SK-N-SH treated with all-trans-retinoic acid at 6 μM for 48 hours (cell line): ENCODE data around the gene LRRC2.

Experiments used
- CSDC2 ChIP-seq: fragments of 250-450 bp; sonication (Bioruptor Pico); IDR thresholded peaks from 2 replicates; pipeline ENCODE4 v1.5.0; 2020; ENCODE audit warnings: mild to moderate bottlenecking, moderate library complexity
- CSRNP3 ChIP-seq: fragments of 250-450 bp; sonication (Bioruptor Pico); IDR thresholded peaks from 2 replicates; pipeline ENCODE4 v1.5.1; 2021; ENCODE audit warnings: mild to moderate bottlenecking, moderate library complexity
- ESRRG ChIP-seq: fragments of 250-450 bp; sonication (Bioruptor Pico); IDR thresholded peaks from 2 replicates; pipeline ENCODE4 v1.6.1; 2021; ENCODE audit warnings: mild to moderate bottlenecking
- ISL1 ChIP-seq: fragments of 250-450 bp; sonication (Bioruptor Pico); IDR thresholded peaks from 2 replicates; pipeline ENCODE4 v2.1.2; 2022; ENCODE audit warnings: mild to moderate bottlenecking, moderate library complexity
- OSR1 ChIP-seq: fragments of 250-450 bp; sonication (Bioruptor Pico); IDR thresholded peaks from 2 replicates; pipeline ENCODE4 v1.8.0; 2022; ENCODE audit warnings: moderate library complexity, mild to moderate bottlenecking, inconsistent platforms
- PATZ1 ChIP-seq: fragments of 250-450 bp; sonication (Bioruptor Pico); IDR thresholded peaks from 2 replicates; pipeline ENCODE4 v1.8.0; 2020; ENCODE audit warnings: mild to moderate bottlenecking, moderate library complexity, borderline replicate concordance
- POU6F1 ChIP-seq: fragments of 250-450 bp; sonication (Bioruptor Pico); IDR thresholded peaks from 2 replicates; pipeline ENCODE4 v1.8.0; 2021; ENCODE audit warnings: low read depth, mild to moderate bottlenecking, moderate library complexity, borderline replicate concordance
- PPARA ChIP-seq: fragments of 250-450 bp; sonication (Bioruptor Pico); IDR thresholded peaks from 2 replicates; pipeline ENCODE4 v1.5.0; 2020; ENCODE audit warnings: mild to moderate bottlenecking, borderline replicate concordance
- RARB ChIP-seq: fragments of 250-450 bp; sonication (Bioruptor Pico); IDR thresholded peaks from 2 replicates; pipeline ENCODE4 v1.8.0; 2021; ENCODE audit warnings: mild to moderate bottlenecking, moderate library complexity
- ZC3H10 ChIP-seq: fragments of 250-450 bp; sonication (Bioruptor Pico); IDR thresholded peaks from 2 replicates; pipeline ENCODE4 v1.5.1; 2021; ENCODE audit warnings: mild to moderate bottlenecking, moderate library complexity
- ZFP3 ChIP-seq: fragments of 250-450 bp; sonication (Bioruptor Pico); IDR thresholded peaks from 2 replicates; pipeline ENCODE4 v1.5.0; 2020; ENCODE audit warnings: mild to moderate bottlenecking, moderate library complexity
- ZFP30 ChIP-seq: fragments of 450-650 bp; formaldehyde crosslinking; IDR thresholded peaks from 2 replicates; pipeline ENCODE4 v1.5.0; 2022; ENCODE audit warnings: mild to moderate bottlenecking, moderate library complexity
- ZNF8 ChIP-seq: fragments of 450-650 bp; formaldehyde crosslinking; IDR thresholded peaks from 2 replicates; pipeline ENCODE4 v1.5.0; 2020; ENCODE audit warnings: mild to moderate bottlenecking, moderate library complexity
- TF ChIP-seq, protein P1 (sequence below): fragments of 250-450 bp; sonication (Bioruptor Pico); IDR thresholded peaks from 2 replicates; pipeline ENCODE4 v1.5.0; 2020; ENCODE audit warnings: mild to moderate bottlenecking, moderate library complexity

DNA sequence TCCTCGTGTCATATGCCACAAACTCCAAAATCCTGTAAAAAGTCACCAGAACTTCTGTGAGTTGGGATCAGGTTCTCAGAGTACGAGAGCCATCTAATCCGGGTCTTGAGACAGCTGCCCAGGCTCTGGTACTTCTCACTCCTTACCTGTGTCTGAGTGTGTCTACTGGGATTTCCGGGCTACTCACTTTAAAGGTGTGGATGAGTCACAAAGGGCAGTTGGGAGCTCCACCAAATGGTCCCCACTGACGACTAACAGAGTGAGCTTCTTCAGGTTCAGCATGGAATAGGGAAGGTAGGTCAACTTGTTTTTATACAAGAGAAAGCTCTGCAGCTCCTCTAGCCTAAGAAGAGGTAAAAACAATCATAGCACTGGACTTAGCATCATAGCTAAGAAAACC lies 38.9 kb downstream of the LRRC2 start:
- TF ChIP-seq PATZ1 (CRISPR knock-in tag), result no peak
- TF ChIP-seq CSDC2 (CRISPR knock-in tag), result no peak
- TF ChIP-seq ZFP3 (CRISPR knock-in tag), result no peak
- TF ChIP-seq ISL1 (CRISPR knock-in tag), result no peak
- TF ChIP-seq, protein P1, sequence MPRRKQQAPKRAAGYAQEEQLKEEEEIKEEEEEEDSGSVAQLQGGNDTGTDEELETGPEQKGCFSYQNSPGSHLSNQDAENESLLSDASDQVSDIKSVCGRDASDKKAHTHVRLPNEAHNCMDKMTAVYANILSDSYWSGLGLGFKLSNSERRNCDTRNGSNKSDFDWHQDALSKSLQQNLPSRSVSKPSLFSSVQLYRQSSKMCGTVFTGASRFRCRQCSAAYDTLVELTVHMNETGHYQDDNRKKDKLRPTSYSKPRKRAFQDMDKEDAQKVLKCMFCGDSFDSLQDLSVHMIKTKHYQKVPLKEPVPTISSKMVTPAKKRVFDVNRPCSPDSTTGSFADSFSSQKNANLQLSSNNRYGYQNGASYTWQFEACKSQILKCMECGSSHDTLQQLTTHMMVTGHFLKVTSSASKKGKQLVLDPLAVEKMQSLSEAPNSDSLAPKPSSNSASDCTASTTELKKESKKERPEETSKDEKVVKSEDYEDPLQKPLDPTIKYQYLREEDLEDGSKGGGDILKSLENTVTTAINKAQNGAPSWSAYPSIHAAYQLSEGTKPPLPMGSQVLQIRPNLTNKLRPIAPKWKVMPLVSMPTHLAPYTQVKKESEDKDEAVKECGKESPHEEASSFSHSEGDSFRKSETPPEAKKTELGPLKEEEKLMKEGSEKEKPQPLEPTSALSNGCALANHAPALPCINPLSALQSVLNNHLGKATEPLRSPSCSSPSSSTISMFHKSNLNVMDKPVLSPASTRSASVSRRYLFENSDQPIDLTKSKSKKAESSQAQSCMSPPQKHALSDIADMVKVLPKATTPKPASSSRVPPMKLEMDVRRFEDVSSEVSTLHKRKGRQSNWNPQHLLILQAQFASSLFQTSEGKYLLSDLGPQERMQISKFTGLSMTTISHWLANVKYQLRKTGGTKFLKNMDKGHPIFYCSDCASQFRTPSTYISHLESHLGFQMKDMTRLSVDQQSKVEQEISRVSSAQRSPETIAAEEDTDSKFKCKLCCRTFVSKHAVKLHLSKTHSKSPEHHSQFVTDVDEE (CRISPR knock-in tag), result no peak
- no peak for TF ChIP-seq OSR1
- no peak for TF ChIP-seq PPARA (CRISPR knock-in tag)
- TF ChIP-seq POU6F1 (CRISPR knock-in tag), result no peak
- no peak for TF ChIP-seq ESRRG (CRISPR knock-in tag)
- TF ChIP-seq ZC3H10 (CRISPR knock-in tag), result no peak
- TF ChIP-seq ZNF8 (CRISPR knock-in tag), result no peak
- no peak for TF ChIP-seq CSRNP3
- TF ChIP-seq RARB (CRISPR knock-in tag), result no peak
- no peak for TF ChIP-seq ZFP30 (CRISPR knock-in tag)
